ENCODE data around the gene ERICH2. TPM values are rescaled to one million over a fixed set of nuclear protein-coding genes. Genes with fewer than 3 reads are reported as not detected.

Gene ERICH2, protein sequence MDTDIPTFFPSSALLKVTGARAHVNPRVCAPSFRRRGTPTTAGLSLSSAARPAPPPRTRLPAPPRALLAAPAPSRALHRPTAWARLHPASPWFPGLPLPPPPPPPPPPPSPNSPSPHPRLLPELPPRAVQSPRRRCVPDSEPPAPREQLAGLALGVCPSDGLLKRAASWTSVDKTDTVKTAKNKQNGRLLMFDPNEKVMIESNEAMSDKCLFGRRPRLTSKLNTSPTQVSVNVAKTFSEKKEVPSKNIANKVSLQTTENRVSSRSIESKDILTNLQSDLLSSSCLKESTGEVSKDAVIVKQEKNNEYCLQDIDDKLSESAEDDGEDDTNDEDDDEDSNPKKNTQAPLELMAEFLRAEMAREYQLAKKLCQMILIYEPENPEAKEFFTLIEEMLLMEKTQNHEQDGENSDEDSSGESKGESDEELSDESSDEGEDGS
- not detected in 2 replicates for total RNA-seq

DNA sequence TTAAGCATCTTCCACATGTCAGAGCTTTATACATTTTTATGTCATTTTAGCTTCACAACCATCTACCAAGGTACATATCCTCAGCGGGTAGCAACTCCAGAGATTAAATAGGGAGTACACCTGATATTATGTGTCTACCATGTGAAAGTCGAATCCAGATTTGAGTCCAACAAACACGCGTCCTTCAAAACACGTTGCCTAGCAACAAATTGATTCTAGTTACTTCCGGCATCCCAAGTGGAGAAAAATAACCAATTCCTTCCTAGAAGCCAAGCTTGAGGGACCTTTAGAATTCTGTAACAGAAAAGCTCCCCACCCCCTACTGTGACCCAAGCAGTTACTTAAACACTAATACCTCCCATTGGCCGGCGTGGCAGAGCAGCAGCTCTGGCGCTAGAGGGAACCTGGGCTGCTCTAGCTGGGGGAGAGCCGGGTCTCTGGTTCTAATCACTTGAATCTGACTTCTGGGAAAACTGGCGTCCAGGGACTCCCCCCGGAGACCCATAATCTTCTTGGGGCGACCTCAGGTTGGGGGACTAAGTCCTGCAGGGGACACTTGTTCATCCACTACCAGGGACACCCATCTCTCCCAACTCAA lies at the start of gene ERICH2:
Gene ERICH2, plus strand, starts transcription at position 371 of the 598 bp plus-strand sequence. CDS start 304 bp downstream, outside the sequence.

DNA sequence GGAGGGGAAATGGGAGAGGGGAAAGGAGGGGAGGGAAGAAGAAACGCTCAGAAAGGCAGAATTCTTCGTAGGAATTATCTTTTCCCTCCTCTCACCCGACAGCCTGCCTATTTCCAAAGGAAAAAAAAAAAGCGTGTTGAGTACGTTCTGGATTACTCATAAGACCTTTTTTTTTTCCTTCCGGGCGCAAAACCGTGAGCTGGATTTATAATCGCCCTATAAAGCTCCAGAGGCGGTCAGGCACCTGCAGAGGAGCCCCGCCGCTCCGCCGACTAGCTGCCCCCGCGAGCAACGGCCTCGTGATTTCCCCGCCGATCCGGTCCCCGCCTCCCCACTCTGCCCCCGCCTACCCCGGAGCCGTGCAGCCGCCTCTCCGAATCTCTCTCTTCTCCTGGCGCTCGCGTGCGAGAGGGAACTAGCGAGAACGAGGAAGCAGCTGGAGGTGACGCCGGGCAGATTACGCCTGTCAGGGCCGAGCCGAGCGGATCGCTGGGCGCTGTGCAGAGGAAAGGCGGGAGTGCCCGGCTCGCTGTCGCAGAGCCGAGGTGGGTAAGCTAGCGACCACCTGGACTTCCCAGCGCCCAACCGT lies 46.4 kb downstream of the ERICH2 start, which contains the start of gene GAD1:
Gene GAD1, plus strand, starts transcription at position 384 of the 589 bp plus-strand sequence. CDS start 1,705 bp downstream, outside the sequence.

Small RNA genes lying within 50 kb of the gene (small RNA-seq; reads per million reads assigned to genes)
- gene RF00019: not detected

Other genes starting within 250 kb of the ERICH2 start
- not detected in 2 replicates for gene SP5, start 55.0 kb upstream of the ERICH2 start, total RNA-seq
- gene GAD1, start 46.5 kb downstream of the ERICH2 start, total RNA-seq: 1.3 and 4.3 TPM in 2 replicates
- 52.6 and 87.4 TPM in 2 replicates for gene GORASP2, start 158.9 kb downstream of the ERICH2 start, total RNA-seq